ENCODE measurements around the gene FAM193A.

Gene FAM193A

GRCh38 chr4:2765832-2766526 is 229.5 kb downstream of the FAM193A start:
- H4K20me1 ChIP-seq (ENCODE audit: insufficient read depth, low read length), result no peaks in the 10 kb centered on the region
- no peak overlapping the region for H3K4me2 ChIP-seq (ENCODE audit: low read length)
- H3K79me2 ChIP-seq (ENCODE audit: low read length), result no peaks in the 10 kb centered on the region
- no peaks in the 10 kb centered on the region for H3K36me3 ChIP-seq (replicated peaks; ENCODE audit: low read depth, low read length)
- no peaks in the 10 kb centered on the region for H3K27me3 ChIP-seq (ENCODE audit: low read depth, low read length)
- TF ChIP-seq CTCF (IDR thresholded peaks at IDR 0.05; ENCODE audit: low read depth, low read length) (no peak), EZH2phosphoT487 (IDR thresholded peaks at IDR 0.05; ENCODE audit: low read depth) (no peak)
- peaks cover 21% of the 10 kb centered on the region for H3K4me1 ChIP-seq (ENCODE audit: low read length)
- no peak overlapping the region for H3K9ac ChIP-seq (ENCODE audit: low read length)
- no peak overlapping the region for H3K27ac ChIP-seq (ENCODE audit: low read length)
- H3K4me3 ChIP-seq (ENCODE audit: low read length), result no peak overlapping the region
- no peaks in the 10 kb centered on the region for H3K9me3 ChIP-seq (ENCODE audit: insufficient read depth, low read length)
- no peak overlapping the region for H2AFZ ChIP-seq (ENCODE audit: low read depth, low read length)

- Histone ChIP-seq H3K4me3 (ENCODE audit: low read length) (no peak overlapping the region), H3K4me1 (ENCODE audit: low read length) (peaks cover 14% of the 10 kb centered on the region), H3K4me2 (ENCODE audit: low read length) (no peak overlapping the region), H3K36me3 (replicated peaks; ENCODE audit: low read depth, low read length) (no peaks in the 10 kb centered on the region), H4K20me1 (ENCODE audit: insufficient read depth, low read length) (no peaks in the 10 kb centered on the region), H3K9me3 (ENCODE audit: insufficient read depth, low read length) (no peaks in the 10 kb centered on the region), H3K79me2 (ENCODE audit: low read length) (no peaks in the 10 kb centered on the region), H3K27ac (ENCODE audit: low read length) (no peak overlapping the region), H3K9ac (ENCODE audit: low read length) (no peak overlapping the region), H2AFZ (ENCODE audit: low read depth, low read length) (no peak overlapping the region), H3K27me3 (ENCODE audit: low read depth, low read length) (no peaks in the 10 kb centered on the region)
- TF ChIP-seq CTCF (IDR thresholded peaks at IDR 0.05; ENCODE audit: low read depth, low read length), result no peak
- TF ChIP-seq EZH2phosphoT487 (IDR thresholded peaks at IDR 0.05; ENCODE audit: low read depth), result no peak
Observed at GRCh38 chr4:2767046-2767704, 230.7 kb downstream of the FAM193A start.

- no peak for TF ChIP-seq EZH2phosphoT487 (IDR thresholded peaks at IDR 0.05; ENCODE audit: low read depth)
- no peak for TF ChIP-seq CTCF (IDR thresholded peaks at IDR 0.05; ENCODE audit: low read depth, low read length)
Observed at GRCh38 chr4:2767705-2768074, 231.2 kb downstream of the FAM193A start.

GRCh38 chr4:2768124-2768523 is 231.7 kb downstream of the FAM193A start:
- no peak overlapping the region for H3K9ac ChIP-seq (ENCODE audit: low read length)
- no peak overlapping the region for H3K4me2 ChIP-seq (ENCODE audit: low read length)
- no peak overlapping the region for H3K27ac ChIP-seq (ENCODE audit: low read length)
- no peak for TF ChIP-seq EZH2phosphoT487 (IDR thresholded peaks at IDR 0.05; ENCODE audit: low read depth)
- no peak for TF ChIP-seq CTCF (IDR thresholded peaks at IDR 0.05; ENCODE audit: low read depth, low read length)
- H3K4me3 ChIP-seq (ENCODE audit: low read length), result no peak overlapping the region
- no peaks in the 10 kb centered on the region for H4K20me1 ChIP-seq (ENCODE audit: insufficient read depth, low read length)
- H2AFZ ChIP-seq (ENCODE audit: low read depth, low read length), result no peak overlapping the region
- H3K79me2 ChIP-seq (ENCODE audit: low read length), result no peaks in the 10 kb centered on the region
- H3K36me3 ChIP-seq (replicated peaks; ENCODE audit: low read depth, low read length), result no peaks in the 10 kb centered on the region
- H3K9me3 ChIP-seq (ENCODE audit: insufficient read depth, low read length), result no peaks in the 10 kb centered on the region
- H3K27me3 ChIP-seq (ENCODE audit: low read depth, low read length), result no peaks in the 10 kb centered on the region
- H3K4me1 ChIP-seq (ENCODE audit: low read length), result peaks cover 14% of the 10 kb centered on the region

More at GRCh38 chr4:2767705-2768074, 231.2 kb downstream of the FAM193A start:
- H3K27ac ChIP-seq (ENCODE audit: low read length), result no peak overlapping the region
- H3K27me3 ChIP-seq (ENCODE audit: low read depth, low read length), result no peaks in the 10 kb centered on the region
- no peaks in the 10 kb centered on the region for H3K9me3 ChIP-seq (ENCODE audit: insufficient read depth, low read length)
- H3K9ac ChIP-seq (ENCODE audit: low read length), result no peak overlapping the region
- H3K4me1 ChIP-seq (ENCODE audit: low read length), result peaks cover 14% of the 10 kb centered on the region
- no peaks in the 10 kb centered on the region for H3K36me3 ChIP-seq (replicated peaks; ENCODE audit: low read depth, low read length)
- H3K4me3 ChIP-seq (ENCODE audit: low read length), result no peak overlapping the region
- H3K79me2 ChIP-seq (ENCODE audit: low read length), result no peaks in the 10 kb centered on the region
- H3K4me2 ChIP-seq (ENCODE audit: low read length), result no peak overlapping the region
- H2AFZ ChIP-seq (ENCODE audit: low read depth, low read length), result no peak overlapping the region
- no peaks in the 10 kb centered on the region for H4K20me1 ChIP-seq (ENCODE audit: insufficient read depth, low read length)

Measured in OCI-LY3 (cell line).